GM13976 (cell line): ENCODE results near the gene P3H3.
"Not testable (repeated sequence)": the region's sequence is repeated elsewhere in the genome, so short reads cannot be mapped to it uniquely, and the experiment has no call there.

Source experiments
- DNase-seq: peaks from one replicate; pipeline ENCODE4 v3.0.0; 2012; ENCODE audit warnings: low spot score
- CTCF ChIP-seq: IDR thresholded peaks from 2 replicates; pipeline ENCODE4 v1.5.1; 2012; ENCODE audit warnings: borderline replicate concordance, mild to moderate bottlenecking; ENCODE audit not compliant: insufficient read depth; ENCODE audit errors: extremely low read depth, missing control alignments, control extremely low read depth
- in situ Hi-C: fragments of 300-500 bp; cut with MboI; formaldehyde crosslinking; loops from one replicate; pipeline ENCODE4 v1.12.0; 2022; ENCODE audit warnings: low sequenced_read_pairs, mixed read lengths, inconsistent platforms; ENCODE audit not compliant: unreplicated experiment

The P3H3 gene

GRCh38 chr12:6869049-6870021 lies 41.1 kb downstream of the P3H3 start:
- DNase-seq = peak; percentile 75
- in situ Hi-C loops = no loop called here
- peak; percentile 80 for TF ChIP-seq CTCF

GRCh38 chr12:6870304-6870703 lies 42.1 kb downstream of the P3H3 start:
- DNase-seq, in situ Hi-C loops: not testable (repeated sequence)

GRCh38 chr12:6871052-6871957 lies 43.1 kb downstream of the P3H3 start:
- no peak for TF ChIP-seq CTCF
- in situ Hi-C loops = no loop called here
- DNase-seq = peak; percentile 60

GRCh38 chr12:6872073-6873048 lies 44.2 kb downstream of the P3H3 start:
- DNase-seq = peak; percentile 90
- in situ Hi-C loops = no loop called here

GRCh38 chr12:6873094-6874014 lies 45.1 kb downstream of the P3H3 start, which contains the start of gene SPSB2:
Gene SPSB2 (minus strand): TSS chr12:6873303. CDS start chr12:6872901, 402 bp downstream.
- in situ Hi-C loops = no loop called here
- peak; percentile 99 for DNase-seq
- TF ChIP-seq CTCF = no peak

More at GRCh38 chr12:6872073-6873048, 44.2 kb downstream of the P3H3 start:
- TF ChIP-seq CTCF = peak; percentile 100

- in situ Hi-C loops, DNase-seq: not testable (repeated sequence)
Measured at GRCh38 chr12:6874015-6874368, 45.8 kb downstream of the P3H3 start.

- DNase-seq, in situ Hi-C loops: not testable (repeated sequence)
Measured at GRCh38 chr12:6879824-6880223, 51.6 kb downstream of the P3H3 start.
